Erythroblast (primary cell): ENCODE measurements around the gene ADISSP.

Source experiments
- GATA1 ChIP-seq: IDR thresholded peaks from 2 replicates; pipeline ENCODE4 v1.6.1; 2011; ENCODE audit warnings: low read depth, mild to moderate bottlenecking, control low read depth, low read length, moderate library complexity
- POLR2A ChIP-seq: IDR thresholded peaks from 2 replicates; pipeline ENCODE4 v1.6.1; 2011; ENCODE audit warnings: mild to moderate bottlenecking, low read length

DNA sequence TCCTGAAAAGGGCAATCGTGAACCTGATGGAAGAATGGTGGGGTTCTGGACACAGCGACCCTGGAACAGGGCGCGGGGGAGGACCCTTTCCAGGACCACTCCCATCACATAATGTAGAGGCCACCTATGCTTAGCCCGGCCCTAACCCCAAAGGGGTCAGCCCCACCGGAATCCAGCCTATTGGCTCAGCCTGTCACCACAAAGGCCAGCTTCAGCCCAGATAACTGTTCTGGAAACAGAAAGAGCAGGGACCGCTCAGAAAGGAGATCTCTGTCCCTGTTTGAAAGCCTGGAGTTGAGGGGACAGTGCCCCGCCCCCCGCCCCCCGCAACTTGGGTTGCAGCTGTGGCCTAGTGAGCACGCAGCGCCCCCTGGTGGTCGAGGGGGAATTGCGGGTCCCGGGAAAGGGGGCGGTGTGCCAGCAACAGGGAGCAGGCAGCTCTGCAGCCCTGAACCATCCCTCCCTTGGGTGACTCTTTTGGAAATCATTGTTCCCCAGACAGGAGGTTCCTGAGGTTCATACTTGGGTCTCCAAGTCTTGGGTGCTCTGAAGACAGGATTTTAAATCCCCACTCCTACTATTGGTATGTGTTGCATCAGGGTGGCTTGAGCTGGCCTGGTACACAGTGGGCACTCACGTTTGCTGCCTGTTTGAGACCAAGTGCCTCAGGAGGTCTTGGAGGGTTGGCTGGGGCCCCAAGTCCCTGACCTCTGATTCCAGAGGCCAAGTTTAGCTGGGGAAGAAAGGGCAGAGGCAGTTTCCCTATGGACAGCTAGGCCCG, 56.7 kb downstream of the ADISSP start:
- no peak for TF ChIP-seq POLR2A
- TF ChIP-seq GATA1: no peak
